Astrocyte of the spinal cord (primary cell): Measurements from ENCODE around the gene CRLF1.
"Not testable (repeated sequence)": the region's sequence is repeated elsewhere in the genome, so short reads cannot be mapped to it uniquely, and the experiment has no call there.

Experiments used
- DNase-seq: peaks from one replicate; pipeline ENCODE4 v3.0.0; 2011; ENCODE audit warnings: low read depth, low spot score
- H3K4me3 ChIP-seq: 2 replicates; pipeline ENCODE4 v1.5.1; 2011; ENCODE audit warnings: low read depth, mild to moderate bottlenecking, low read length, moderate library complexity
- in situ Hi-C: cut with HindIII; loops from 2 replicates; pipeline ENCODE4 v1.10.0; 2017; ENCODE audit warnings: low sequenced_read_pairs
- TF ChIP-seq, protein P1 (sequence below): IDR thresholded peaks from 2 replicates; pipeline ENCODE4 v1.5.1; 2012; ENCODE audit warnings: low read depth, mild to moderate bottlenecking, low read length, inconsistent platforms

CRLF1 gene

DNA sequence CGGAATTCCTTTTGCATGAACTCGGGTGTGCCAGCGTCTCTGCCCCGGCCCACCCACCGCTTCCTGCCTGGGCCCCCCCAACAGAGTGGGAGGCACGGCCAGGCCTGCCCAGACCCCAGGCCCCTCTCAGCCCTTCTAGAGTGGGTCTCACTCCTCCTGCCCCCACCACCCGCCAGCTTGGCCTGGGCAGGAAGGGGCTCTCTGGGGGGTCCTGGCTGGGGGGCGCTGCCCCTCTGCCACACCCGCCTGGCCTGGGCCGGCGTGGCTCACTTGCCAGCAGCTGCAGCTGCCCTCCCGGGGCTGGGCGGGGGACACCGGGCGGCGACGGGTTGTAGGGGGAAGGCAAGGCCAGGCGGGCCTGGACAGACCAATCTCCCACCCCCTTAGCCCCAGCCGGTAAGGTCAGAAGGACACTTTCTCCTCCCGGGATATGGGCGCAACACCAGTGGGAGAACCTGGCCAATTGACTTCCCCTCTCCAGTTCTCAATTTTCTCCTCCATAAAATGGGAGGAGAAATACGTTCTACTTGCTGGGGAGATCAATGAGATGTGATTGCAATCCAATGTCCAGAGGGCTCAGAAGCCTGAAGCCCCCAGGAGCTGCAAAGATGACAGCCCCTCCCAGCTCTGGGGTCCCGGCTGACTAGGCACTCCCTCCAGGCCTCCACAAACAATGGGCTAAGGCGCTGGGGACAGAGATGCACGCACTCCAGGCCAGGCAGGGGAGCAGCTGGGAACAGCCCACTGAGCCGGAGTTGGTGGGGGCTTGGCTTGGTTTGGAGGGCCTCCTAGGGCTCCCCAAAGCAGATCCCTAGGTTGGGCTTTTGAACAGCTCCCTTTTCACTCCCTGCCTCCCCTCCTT, 2.4 kb downstream of the CRLF1 start:
- no peak overlapping the region for H3K4me3 ChIP-seq
- in situ Hi-C loops = no loop called here
- TF ChIP-seq, protein P1, sequence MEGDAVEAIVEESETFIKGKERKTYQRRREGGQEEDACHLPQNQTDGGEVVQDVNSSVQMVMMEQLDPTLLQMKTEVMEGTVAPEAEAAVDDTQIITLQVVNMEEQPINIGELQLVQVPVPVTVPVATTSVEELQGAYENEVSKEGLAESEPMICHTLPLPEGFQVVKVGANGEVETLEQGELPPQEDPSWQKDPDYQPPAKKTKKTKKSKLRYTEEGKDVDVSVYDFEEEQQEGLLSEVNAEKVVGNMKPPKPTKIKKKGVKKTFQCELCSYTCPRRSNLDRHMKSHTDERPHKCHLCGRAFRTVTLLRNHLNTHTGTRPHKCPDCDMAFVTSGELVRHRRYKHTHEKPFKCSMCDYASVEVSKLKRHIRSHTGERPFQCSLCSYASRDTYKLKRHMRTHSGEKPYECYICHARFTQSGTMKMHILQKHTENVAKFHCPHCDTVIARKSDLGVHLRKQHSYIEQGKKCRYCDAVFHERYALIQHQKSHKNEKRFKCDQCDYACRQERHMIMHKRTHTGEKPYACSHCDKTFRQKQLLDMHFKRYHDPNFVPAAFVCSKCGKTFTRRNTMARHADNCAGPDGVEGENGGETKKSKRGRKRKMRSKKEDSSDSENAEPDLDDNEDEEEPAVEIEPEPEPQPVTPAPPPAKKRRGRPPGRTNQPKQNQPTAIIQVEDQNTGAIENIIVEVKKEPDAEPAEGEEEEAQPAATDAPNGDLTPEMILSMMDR = no peak
- DNase-seq = no peak

DNA sequence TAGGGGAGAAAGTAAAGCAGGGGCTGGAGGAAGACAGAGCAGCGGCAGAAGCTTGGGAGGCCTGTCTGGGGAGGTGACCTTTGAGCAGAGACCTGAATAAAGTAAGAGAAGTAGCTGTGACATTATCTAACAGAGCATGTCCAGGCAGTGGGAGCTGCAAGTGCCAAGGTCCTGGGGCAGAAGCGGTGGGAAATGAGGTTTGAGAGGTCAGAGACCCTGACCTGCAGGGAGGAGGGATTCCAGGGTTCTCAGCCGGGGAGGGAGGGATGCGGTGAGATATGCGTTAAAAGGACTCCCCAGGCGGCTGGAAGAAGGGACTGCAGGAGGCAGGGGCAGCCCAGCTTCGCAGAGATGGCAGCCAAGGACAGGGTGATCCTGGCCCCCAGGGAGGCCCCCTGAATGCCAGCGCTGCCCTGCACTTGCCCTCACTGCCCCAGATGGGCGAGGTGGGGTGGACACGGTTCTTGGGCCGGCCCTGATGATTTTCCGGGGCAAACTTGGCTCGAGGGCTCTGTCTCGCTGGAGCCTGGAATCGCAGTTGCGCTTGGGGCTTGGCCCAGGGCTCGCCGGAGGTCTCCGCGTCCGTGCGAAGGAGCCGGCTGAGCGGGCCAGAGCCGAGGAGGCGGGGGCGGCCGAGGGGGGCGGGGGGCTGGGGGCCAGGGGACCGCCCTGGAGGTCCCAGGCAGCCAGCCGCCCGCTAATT, 3.2 kb downstream of the CRLF1 start:
- H3K4me3 ChIP-seq = no peak overlapping the region

DNA sequence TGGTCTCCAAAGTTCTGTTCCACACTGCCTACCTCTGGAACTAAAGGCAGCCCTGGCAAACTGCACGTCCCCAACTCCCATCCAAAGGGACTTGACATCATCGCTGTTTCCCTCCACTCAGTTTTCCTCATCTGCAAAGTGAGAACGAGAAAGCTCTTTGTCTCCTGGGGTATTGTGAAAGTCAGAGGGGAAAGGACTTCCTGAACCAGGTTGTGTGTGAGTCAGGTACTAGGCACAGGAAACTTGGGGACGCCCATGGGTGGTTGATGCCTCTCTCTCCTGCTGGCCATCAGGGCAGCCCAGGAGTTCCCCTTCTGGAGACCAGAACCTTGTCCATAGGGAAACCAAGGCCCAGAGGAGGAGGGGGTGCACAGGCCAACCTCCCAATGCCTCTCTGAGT, 4.7 kb downstream of the CRLF1 start:
- no peak overlapping the region for H3K4me3 ChIP-seq
- TF ChIP-seq, protein P1 = no peak
- no peak for DNase-seq
- in situ Hi-C loops = no loop called here

More for the DNA sequence above, 3.2 kb downstream of the CRLF1 start:
- in situ Hi-C loops = no loop called here
- peak; percentile 7 for DNase-seq
- TF ChIP-seq, protein P1 = peak; percentile 29

DNA sequence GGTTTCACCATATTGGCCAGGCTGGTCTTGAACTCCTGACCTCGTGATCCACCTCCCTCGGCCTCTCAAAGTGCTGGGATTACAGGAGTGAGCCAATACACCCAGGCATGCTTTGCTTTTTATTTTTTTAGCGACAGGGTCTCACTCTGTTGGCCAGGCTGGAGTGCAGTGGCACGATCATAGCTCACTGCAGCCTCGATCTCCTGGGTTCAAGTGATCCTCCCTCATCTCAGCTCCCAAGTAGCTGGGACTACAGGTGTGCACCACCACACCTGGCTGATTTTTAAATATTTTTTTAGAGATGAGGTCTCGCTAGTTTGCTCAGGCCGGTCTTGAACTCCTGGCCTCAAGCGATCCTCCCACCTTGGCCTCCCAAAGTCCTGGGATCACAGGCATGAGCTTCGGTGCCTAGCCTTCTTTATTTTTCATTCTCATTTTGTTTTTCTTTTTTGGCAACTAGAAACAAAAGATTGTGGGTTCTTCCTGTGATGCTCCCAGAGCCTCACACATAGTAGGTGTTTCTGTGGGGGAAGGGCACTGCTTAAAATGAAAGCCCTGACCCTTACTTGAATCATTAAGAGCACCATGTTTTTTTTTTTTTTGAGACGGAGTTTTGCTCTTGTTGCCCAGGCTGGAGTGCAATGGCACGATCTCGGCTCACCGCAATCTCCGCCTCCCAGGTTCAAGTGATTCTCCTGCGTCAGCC, 5.8 kb downstream of the CRLF1 start:
- in situ Hi-C loops, DNase-seq, H3K4me3 ChIP-seq: not testable (repeated sequence)

DNA sequence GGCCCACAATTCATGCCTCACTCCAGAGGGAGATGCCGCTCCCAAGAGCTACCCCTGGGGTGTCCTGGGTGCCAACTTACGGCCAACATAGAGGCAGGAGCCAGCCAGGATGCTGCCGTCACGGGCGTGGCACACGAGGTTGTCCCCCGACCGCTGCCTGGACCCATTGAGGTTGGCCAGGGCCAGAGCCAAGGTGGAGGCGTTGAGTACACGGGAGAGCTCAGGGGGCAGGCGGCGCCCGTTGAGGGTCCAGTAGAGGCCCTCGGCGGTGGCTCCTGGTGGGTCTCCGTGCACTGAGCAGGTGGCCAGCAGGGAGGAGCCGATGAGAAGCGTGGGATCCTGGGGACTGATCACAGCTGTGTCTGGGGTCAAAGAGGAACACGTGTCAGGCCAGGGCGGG, 7.1 kb downstream of the CRLF1 start:
- no peak for DNase-seq
- no peak overlapping the region for H3K4me3 ChIP-seq
- in situ Hi-C loops = no loop called here
- TF ChIP-seq, protein P1 = no peak

DNA sequence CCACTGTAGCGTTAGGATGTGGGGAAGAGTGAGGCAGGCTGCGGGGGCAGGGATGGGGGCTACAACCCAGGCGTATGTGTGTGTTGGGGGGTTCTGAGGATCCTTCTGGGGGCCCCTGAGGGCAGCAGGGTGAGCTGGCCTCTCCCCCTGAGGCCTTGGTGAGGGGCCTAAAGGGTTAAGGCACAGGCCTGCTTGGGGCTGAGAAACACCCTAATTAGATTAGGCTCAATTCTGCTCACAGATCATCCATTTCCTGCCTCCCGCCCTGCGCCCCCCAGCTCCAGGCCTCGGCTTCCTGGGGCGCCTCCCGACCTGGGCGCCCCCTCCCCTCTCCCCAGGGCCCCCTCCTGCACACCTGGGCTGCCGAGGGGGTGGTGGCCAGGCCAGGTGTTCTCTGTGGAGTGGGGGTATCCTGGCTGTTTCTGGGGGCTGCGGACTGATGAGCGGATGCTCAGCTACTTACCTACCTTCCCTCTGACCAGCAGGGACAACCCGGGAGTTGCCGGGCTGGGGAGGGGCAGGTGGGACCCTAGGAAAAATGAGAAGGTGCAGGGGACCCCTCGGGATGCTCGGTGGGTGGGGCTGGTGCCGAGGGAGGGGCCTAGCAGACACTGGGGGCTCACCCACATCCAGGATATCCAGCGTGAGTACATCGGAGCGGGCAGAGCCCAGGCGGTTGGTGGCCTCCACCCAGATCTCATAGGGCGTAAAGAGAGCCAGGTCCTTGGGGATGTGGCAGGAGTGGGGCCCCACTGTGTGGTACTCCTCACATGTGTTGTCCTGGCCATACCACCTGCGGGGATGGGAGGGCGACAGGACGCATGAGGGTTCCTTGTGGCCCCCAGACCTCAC, 8.6 kb downstream of the CRLF1 start:
- in situ Hi-C loops = no loop called here
- TF ChIP-seq, protein P1 = no peak
- DNase-seq = no peak
- no peak overlapping the region for H3K4me3 ChIP-seq
